VCaP (cell line): Measurements from ENCODE around the gene FBN1.

Experiments used
- H3K27ac ChIP-seq: fragments of 450-650 bp; 2 replicates; pipeline ENCODE4 v1.5.1; 2017
- TF ChIP-seq, protein P1 (sequence below): fragments of 450-650 bp; conservative IDR thresholded peaks from 2 replicates; pipeline ENCODE4 v1.5.1; 2017; ENCODE audit warnings: mild to moderate bottlenecking, moderate library complexity

The FBN1 gene

DNA sequence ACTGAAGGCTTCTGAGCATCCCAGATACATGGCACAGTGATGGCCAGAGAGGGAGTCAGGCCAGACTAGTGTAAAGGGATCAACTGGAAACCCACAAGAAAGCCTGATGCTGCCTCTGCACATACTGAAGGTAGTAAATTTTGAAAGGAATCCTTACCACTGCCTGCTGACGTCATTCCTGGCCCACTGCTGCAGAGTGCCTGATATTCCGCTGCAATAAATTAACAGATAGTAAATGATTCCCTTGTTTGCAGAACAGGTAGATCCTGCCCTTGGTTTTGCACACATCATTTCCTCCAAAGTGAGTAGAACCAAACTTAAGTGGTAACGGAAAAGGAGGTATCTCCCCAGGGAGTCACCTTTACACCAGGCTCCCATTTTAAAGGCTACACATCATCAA, 146.7 kb downstream of the FBN1 start:
- TF ChIP-seq, protein P1, sequence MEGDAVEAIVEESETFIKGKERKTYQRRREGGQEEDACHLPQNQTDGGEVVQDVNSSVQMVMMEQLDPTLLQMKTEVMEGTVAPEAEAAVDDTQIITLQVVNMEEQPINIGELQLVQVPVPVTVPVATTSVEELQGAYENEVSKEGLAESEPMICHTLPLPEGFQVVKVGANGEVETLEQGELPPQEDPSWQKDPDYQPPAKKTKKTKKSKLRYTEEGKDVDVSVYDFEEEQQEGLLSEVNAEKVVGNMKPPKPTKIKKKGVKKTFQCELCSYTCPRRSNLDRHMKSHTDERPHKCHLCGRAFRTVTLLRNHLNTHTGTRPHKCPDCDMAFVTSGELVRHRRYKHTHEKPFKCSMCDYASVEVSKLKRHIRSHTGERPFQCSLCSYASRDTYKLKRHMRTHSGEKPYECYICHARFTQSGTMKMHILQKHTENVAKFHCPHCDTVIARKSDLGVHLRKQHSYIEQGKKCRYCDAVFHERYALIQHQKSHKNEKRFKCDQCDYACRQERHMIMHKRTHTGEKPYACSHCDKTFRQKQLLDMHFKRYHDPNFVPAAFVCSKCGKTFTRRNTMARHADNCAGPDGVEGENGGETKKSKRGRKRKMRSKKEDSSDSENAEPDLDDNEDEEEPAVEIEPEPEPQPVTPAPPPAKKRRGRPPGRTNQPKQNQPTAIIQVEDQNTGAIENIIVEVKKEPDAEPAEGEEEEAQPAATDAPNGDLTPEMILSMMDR = no peak
- H3K27ac ChIP-seq = no peak overlapping the region

DNA sequence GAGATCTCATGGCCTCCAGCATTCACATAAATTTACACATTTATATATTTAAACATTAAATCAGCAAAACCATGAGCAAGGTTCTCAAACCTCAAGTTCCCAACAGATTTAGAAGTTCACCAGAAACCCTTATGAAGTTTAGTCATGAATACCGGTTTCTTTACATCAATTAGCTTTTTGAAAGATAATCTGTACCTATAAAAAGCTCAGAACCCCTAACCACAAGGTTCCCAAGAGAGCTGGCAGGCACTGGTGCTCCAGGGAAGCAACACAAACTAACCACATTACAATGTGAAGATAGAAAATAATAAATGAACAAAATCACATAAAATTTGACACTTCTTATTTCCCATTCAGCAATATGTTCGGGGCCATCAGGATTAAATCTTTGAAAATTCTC, 150.9 kb downstream of the FBN1 start:
- TF ChIP-seq, protein P1 = no peak
- no peak overlapping the region for H3K27ac ChIP-seq

GRCh38 chr15:48493763-48494225, 151.7 kb downstream of the FBN1 start:
- TF ChIP-seq, protein P1 = no peak
- H3K27ac ChIP-seq = no peak overlapping the region

DNA sequence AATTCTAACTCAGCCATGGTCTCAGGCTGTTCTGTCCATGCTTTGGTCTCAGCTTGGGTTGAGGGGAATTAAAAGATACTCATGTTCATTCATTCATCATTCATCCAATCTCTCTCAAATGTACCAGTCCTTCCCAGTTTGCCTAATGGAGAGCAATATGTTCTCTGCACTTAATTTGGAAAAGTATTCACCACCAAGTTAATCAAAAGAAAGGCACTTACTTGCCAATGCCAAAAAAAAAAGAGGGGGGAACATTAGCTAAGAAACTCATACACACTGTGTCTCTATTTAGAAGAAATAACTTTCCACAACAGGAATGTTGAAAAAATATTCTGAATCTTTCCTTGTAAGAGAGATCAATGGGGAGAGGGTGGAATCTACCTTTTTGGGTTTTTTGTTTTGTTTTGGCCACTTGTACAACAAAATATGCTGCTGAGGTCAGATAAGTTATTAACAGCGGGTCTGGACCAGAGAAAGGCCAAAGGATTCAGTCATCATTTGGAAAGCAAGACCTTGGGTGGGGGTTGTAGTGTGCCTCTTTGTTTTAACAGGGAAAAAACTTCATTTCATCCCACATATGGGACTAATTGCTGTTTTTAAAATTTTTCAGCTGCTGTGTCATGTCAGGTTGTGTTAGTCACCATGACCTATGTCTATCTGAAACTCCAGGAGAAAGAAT, 152.3 kb downstream of the FBN1 start:
- TF ChIP-seq, protein P1 = no peak
- no peak overlapping the region for H3K27ac ChIP-seq

DNA sequence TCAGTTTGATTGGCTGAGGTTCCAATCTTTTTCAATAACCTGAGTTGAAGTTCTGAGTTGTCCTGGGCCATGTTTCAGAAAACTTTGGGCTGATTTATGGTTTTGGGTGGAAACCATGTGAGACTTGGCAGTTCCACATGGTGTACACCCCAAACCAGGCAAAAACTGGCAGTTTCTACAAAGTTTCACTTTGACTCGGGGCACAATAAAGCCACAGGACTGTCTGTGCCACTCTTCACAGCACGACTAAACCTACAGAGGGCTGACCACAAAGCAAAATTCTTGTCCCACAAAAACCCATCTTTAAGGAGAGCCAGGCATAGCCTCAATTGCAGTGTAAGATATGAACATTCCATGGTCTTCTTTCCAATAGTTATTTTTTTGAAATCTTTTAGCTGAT, 159.3 kb downstream of the FBN1 start:
- TF ChIP-seq, protein P1 = no peak
- H3K27ac ChIP-seq = no peak overlapping the region

GRCh38 chr15:48481802-48482201, 163.7 kb downstream of the FBN1 start:
- TF ChIP-seq, protein P1 = no peak
- peak overlapping the region; percentile 75 for H3K27ac ChIP-seq

DNA sequence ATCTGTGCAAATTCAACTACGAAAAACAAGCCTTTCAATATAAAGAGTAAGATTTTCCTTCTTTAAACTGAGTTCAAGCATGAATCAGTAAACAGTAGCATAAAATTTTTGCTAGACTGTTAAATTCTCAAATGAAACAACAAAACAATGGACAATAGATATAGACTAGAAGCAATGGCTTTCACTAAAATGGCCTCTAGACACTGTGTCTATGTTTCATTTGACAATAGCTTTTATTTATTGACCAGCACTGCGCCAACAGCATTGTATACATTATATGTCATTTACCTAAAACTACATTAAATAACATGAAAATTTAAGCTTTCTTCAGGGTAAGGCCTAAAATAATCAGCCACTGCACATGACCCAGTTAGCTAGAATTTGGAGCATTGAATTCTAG, 165.8 kb downstream of the FBN1 start:
- TF ChIP-seq, protein P1 = no peak
- H3K27ac ChIP-seq = peak overlapping the region; percentile 75; the same call in 1 of the 2 replicates
